ENCODE results near the gene ZNF800.

The ZNF800 gene

GRCh38 chr7:127390817-127391590 is 1.5 kb downstream of the ZNF800 start:
- in situ Hi-C loops (cut with MboI; ENCODE audit: low pct_unique_long_range_greater_than_20kb, low sequenced_read_pairs, unreplicated experiment): no loop called here
- TF ChIP-seq CTCF (IDR thresholded peaks at IDR 0.05; ENCODE audit: extremely low read depth, insufficient read depth, missing control alignments): no peak
- no peak for DNase-seq (ENCODE audit: low spot score)

GRCh38 chr7:127390186-127390816 is 2.2 kb downstream of the ZNF800 start:
- no peak for DNase-seq (ENCODE audit: low spot score)
- no peak for TF ChIP-seq CTCF (IDR thresholded peaks at IDR 0.05; ENCODE audit: extremely low read depth, insufficient read depth, missing control alignments)
- in situ Hi-C loops (cut with MboI; ENCODE audit: low pct_unique_long_range_greater_than_20kb, low sequenced_read_pairs, unreplicated experiment): no loop called here

- DNase-seq (ENCODE audit: low spot score): no peak
- TF ChIP-seq CTCF (IDR thresholded peaks at IDR 0.05; ENCODE audit: extremely low read depth, insufficient read depth, missing control alignments): no peak
- in situ Hi-C loops (cut with MboI; ENCODE audit: low pct_unique_long_range_greater_than_20kb, low sequenced_read_pairs, unreplicated experiment): no loop called here
These were observed 3.2 kb downstream of the ZNF800 start for GRCh38 chr7:127389321-127389720.

- no peak for TF ChIP-seq CTCF (IDR thresholded peaks at IDR 0.05; ENCODE audit: extremely low read depth, insufficient read depth, missing control alignments)
- in situ Hi-C loops (cut with MboI; ENCODE audit: low pct_unique_long_range_greater_than_20kb, low sequenced_read_pairs, unreplicated experiment): no loop called here
- no peak for DNase-seq (ENCODE audit: low spot score)
These were observed 4.5 kb downstream of the ZNF800 start for GRCh38 chr7:127387974-127388373.

- in situ Hi-C loops (cut with MboI; ENCODE audit: low pct_unique_long_range_greater_than_20kb, low sequenced_read_pairs, unreplicated experiment): no loop called here
- TF ChIP-seq CTCF (IDR thresholded peaks at IDR 0.05; ENCODE audit: extremely low read depth, insufficient read depth, missing control alignments): no peak
- no peak for DNase-seq (ENCODE audit: low spot score)
These were observed 9.2 kb downstream of the ZNF800 start for GRCh38 chr7:127383123-127383835.

- no peak for DNase-seq (ENCODE audit: low spot score)
- in situ Hi-C loops (cut with MboI; ENCODE audit: low pct_unique_long_range_greater_than_20kb, low sequenced_read_pairs, unreplicated experiment): no loop called here
- TF ChIP-seq CTCF (IDR thresholded peaks at IDR 0.05; ENCODE audit: extremely low read depth, insufficient read depth, missing control alignments): no peak
These were observed 10.0 kb downstream of the ZNF800 start for GRCh38 chr7:127382301-127383085.
